ENCODE results near the gene UGT2A3.

The UGT2A3 gene

GRCh38 chr4:68951806-68952585 lies 392 bp upstream of the UGT2A3 start:
- no peak for TF ChIP-seq CTCF (IDR thresholded peaks at IDR 0.05; ENCODE audit: unreplicated experiment in 3 of 3)
- H3K27me3 Mint-ChIP-seq (ENCODE audit: low read depth) = no peaks in the 10 kb centered on the region
- H3K27ac Mint-ChIP-seq = peak overlapping the region; percentile 67 to 93 (median 84)
- H3K4me3 Mint-ChIP-seq = peak overlapping the region in 2 of 3 experiments; percentile 48 to 81
- peaks cover 7% of the 10 kb centered on the region for H3K4me1 Mint-ChIP-seq
- H3K36me3 Mint-ChIP-seq (ENCODE audit: low read depth) = no peaks in the 10 kb centered on the region
- no peaks in the 10 kb centered on the region for H3K9me3 Mint-ChIP-seq

GRCh38 chr4:68950033-68950432 lies 1.6 kb downstream of the UGT2A3 start:
- H3K4me1 Mint-ChIP-seq = peaks cover 7% of the 10 kb centered on the region
- TF ChIP-seq CTCF (IDR thresholded peaks at IDR 0.05; ENCODE audit: unreplicated experiment in 3 of 3) = no peak

GRCh38 chr4:68948985-68949384 lies 2.6 kb downstream of the UGT2A3 start:
- TF ChIP-seq CTCF (IDR thresholded peaks at IDR 0.05; ENCODE audit: unreplicated experiment in 3 of 3) = no peak
- Mint-ChIP-seq H3K27ac (peak overlapping the region; percentile 3 to 90 (median 56)), H3K27me3 (ENCODE audit: low read depth) (no peaks in the 10 kb centered on the region), H3K4me1 (peaks cover 4% of the 10 kb centered on the region), H3K9me3 (no peaks in the 10 kb centered on the region), H3K36me3 (ENCODE audit: low read depth) (no peaks in the 10 kb centered on the region), H3K4me3 (peak overlapping the region; percentile 68 to 84 (median 72))

More at GRCh38 chr4:68950033-68950432, 1.6 kb downstream of the UGT2A3 start:
- Mint-ChIP-seq H3K36me3 (ENCODE audit: low read depth) (no peaks in the 10 kb centered on the region), H3K9me3 (no peaks in the 10 kb centered on the region), H3K27me3 (ENCODE audit: low read depth) (no peaks in the 10 kb centered on the region), H3K4me3 (peak overlapping the region; percentile 51 to 76 (median 61)), H3K27ac (peak overlapping the region in 2 of 3 experiments; percentile 62 to 70)

GRCh38 chr4:68948044-68948743 lies 3.4 kb downstream of the UGT2A3 start:
- Mint-ChIP-seq H3K27me3 (ENCODE audit: low read depth) (no peaks in the 10 kb centered on the region), H3K4me3 (peak overlapping the region in 1 of 3 experiments; percentile 84), H3K4me1 (no peaks in the 10 kb centered on the region), H3K27ac (no peak overlapping the region), H3K36me3 (ENCODE audit: low read depth) (no peaks in the 10 kb centered on the region), H3K9me3 (no peaks in the 10 kb centered on the region)
- TF ChIP-seq CTCF (IDR thresholded peaks at IDR 0.05; ENCODE audit: unreplicated experiment in 3 of 3) = no peak

- no peak for TF ChIP-seq CTCF (IDR thresholded peaks at IDR 0.05; ENCODE audit: unreplicated experiment in 3 of 3)
- no peak overlapping the region for H3K27ac Mint-ChIP-seq
- H3K9me3 Mint-ChIP-seq = peaks cover 5% of the 10 kb centered on the region
- peaks cover 6% of the 10 kb centered on the region for H3K4me1 Mint-ChIP-seq
- H3K4me3 Mint-ChIP-seq = no peak overlapping the region
- H3K36me3 Mint-ChIP-seq (ENCODE audit: low read depth) = no peaks in the 10 kb centered on the region
- peaks cover 5% of the 10 kb centered on the region for H3K27me3 Mint-ChIP-seq (ENCODE audit: low read depth)
These were observed 22.4 kb downstream of the UGT2A3 start for GRCh38 chr4:68929076-68929737.

Data from nephron (organoid).